ENCODE measurements around the gene LGR5. TPM values are rescaled to one million over a fixed set of nuclear protein-coding genes. Genes with fewer than 3 reads are reported as not detected.

Gene LGR5
- total and polyA plus RNA-seq, 2 of the 13 experiments (the other 11 are each of a cell fraction or from before 2014, with no cell fraction given): 37.0 to 121 TPM

DNA sequence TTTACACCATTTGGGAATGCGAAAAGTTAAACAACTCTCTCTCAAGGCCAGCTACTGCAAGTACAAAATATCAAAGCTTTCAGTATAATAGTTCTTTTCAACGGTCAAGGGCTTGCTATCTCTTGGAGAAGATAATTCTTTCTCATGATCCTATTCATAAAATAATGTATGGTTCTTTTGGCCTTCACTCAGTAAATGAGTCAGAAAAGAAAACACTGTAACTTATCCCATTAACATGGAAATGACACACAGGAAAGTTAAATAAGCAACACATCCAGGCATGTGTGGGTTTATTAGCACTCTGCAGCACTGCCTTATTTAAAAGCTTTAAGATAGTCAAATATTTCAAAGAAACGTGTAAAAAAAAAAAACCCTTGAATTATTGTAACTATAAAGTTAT, 187.2 kb downstream of the LGR5 start (continued):
- TF ChIP-seq, protein P1, sequence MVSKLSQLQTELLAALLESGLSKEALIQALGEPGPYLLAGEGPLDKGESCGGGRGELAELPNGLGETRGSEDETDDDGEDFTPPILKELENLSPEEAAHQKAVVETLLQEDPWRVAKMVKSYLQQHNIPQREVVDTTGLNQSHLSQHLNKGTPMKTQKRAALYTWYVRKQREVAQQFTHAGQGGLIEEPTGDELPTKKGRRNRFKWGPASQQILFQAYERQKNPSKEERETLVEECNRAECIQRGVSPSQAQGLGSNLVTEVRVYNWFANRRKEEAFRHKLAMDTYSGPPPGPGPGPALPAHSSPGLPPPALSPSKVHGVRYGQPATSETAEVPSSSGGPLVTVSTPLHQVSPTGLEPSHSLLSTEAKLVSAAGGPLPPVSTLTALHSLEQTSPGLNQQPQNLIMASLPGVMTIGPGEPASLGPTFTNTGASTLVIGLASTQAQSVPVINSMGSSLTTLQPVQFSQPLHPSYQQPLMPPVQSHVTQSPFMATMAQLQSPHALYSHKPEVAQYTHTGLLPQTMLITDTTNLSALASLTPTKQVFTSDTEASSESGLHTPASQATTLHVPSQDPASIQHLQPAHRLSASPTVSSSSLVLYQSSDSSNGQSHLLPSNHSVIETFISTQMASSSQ (IDR thresholded peaks at IDR 0.05; ENCODE audit: low read depth): no peak
- TF ChIP-seq, protein P1 (CRISPR knock-in tag; IDR thresholded peaks at IDR 0.05; ENCODE audit: borderline replicate concordance): peak; percentile 27; the same call in 1 of the 2 replicates

DNA sequence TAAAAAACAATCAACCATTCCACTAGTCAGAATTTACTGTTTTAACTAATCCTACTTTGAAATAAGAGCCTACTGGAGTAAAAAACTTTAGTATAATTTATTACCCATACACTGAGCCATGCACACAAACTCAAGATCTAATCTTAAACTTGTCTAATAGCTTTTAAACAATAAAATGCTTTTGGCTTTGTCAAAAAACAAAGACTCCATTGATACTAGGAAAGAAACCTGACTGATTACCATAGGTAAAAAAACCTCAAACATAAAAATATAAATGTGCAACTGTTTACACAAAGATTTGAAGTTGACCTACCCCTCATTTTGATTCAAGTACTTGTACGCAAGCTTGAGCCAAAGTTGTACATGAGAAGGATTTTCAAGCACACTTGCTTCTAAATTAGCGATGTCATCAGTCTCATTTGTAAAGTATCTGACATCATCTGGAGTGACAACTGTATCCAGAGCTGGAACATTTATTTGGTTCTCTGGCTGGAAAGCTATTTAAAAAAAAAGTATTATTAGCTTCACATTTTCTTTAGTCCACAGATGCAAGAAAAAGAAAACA, 187.9 kb downstream of the LGR5 start:
- BruUV-seq (replicated peaks): no TSS peak
- ATAC-seq (no peak), DNase-seq (ENCODE audit: low spot score) (no peak), FAIRE-seq (no peak)
- WGBS (ENCODE audit: low lambda C conversion rate): 89% methylated on average over 2 of the region's 2 CpGs
- H4K20me1 ChIP-seq (ENCODE audit: insufficient read depth, low read length): no peaks in the 10 kb centered on the region
- intact Hi-C loops (cut with micrococcal nuclease; ENCODE audit: unreplicated experiment) (no loop called here), in situ Hi-C loops (cut with HindIII; ENCODE audit: extremely low pct_ligation_motif_present, low pct_unique_long_range_greater_than_20kb) (no loop called here)
- no peaks in the 10 kb centered on the region for H3K9me3 ChIP-seq (ENCODE audit: low read length)
- H2AFZ ChIP-seq (ENCODE audit: low read length): no peak overlapping the region
- no peaks in the 10 kb centered on the region for H3K27me3 ChIP-seq (ENCODE audit: control insufficient read depth in 1 of 2, insufficient read depth in 2 of 2, low read length in 2 of 2)
- H3K4me2 ChIP-seq (ENCODE audit: low read depth, low read length): no peak overlapping the region
- H3K4me1 ChIP-seq (ENCODE audit: insufficient read depth, low read length): peaks cover 7% of the 10 kb centered on the region; the same call in 1 of the 2 replicates
- ChIA-PET POLR2A (interaction anchor here (1.1 to 1.8 kb wide), 2 partner anchors 37 to 59 kb away, joined by 3 to 4 read pairs; partner anchors contain the start of genes THAP2 and TMEM19), CTCF (ENCODE audit: low intra/inter-chr PET ratio, low total read pairs) (no interaction called here)
- peaks cover 15 to 90% of the 10 kb centered on the region in 2 experiments for H3K36me3 ChIP-seq (replicated peaks in 1 of 2; ENCODE audit: control insufficient read depth in 1 of 2, insufficient read depth in 2 of 2, low read length in 2 of 2)
- no peaks in the 10 kb centered on the region for H3K79me2 ChIP-seq (ENCODE audit: insufficient read depth, low read length)
- H3K9ac ChIP-seq (ENCODE audit: insufficient read depth, low read depth, low read length): no peak overlapping the region
- H3K27ac ChIP-seq (ENCODE audit: extremely low read length, insufficient read depth, low read length): no peak overlapping the region
- H3K4me3 ChIP-seq (replicated peaks in 1 of 3; ENCODE audit: insufficient read depth in 1 of 3, low read depth in 2 of 3, low read length in 3 of 3): no peak overlapping the region
- TF ChIP-seq SMC3 (IDR thresholded peaks at IDR 0.05; ENCODE audit: low read length): no peak
- TF ChIP-seq, protein P2, sequence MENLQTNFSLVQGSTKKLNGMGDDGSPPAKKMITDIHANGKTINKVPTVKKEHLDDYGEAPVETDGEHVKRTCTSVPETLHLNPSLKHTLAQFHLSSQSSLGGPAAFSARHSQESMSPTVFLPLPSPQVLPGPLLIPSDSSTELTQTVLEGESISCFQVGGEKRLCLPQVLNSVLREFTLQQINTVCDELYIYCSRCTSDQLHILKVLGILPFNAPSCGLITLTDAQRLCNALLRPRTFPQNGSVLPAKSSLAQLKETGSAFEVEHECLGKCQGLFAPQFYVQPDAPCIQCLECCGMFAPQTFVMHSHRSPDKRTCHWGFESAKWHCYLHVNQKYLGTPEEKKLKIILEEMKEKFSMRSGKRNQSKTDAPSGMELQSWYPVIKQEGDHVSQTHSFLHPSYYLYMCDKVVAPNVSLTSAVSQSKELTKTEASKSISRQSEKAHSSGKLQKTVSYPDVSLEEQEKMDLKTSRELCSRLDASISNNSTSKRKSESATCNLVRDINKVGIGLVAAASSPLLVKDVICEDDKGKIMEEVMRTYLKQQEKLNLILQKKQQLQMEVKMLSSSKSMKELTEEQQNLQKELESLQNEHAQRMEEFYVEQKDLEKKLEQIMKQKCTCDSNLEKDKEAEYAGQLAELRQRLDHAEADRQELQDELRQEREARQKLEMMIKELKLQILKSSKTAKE (CRISPR knock-in tag; IDR thresholded peaks at IDR 0.05; ENCODE audit: borderline replicate concordance): no peak
- TF ChIP-seq ZBTB21 (CRISPR knock-in tag; IDR thresholded peaks at IDR 0.05): peak; percentile 55; the same call in 1 of the 2 replicates
- 0 out of 2 replicates have a peak, but pooled peaks have one; percentile 12 for TF ChIP-seq ATF7 (IDR thresholded peaks at IDR 0.05)
- no peak for TF ChIP-seq ATF7 (CRISPR knock-in tag; IDR thresholded peaks at IDR 0.05)
- TF ChIP-seq, protein P3, sequence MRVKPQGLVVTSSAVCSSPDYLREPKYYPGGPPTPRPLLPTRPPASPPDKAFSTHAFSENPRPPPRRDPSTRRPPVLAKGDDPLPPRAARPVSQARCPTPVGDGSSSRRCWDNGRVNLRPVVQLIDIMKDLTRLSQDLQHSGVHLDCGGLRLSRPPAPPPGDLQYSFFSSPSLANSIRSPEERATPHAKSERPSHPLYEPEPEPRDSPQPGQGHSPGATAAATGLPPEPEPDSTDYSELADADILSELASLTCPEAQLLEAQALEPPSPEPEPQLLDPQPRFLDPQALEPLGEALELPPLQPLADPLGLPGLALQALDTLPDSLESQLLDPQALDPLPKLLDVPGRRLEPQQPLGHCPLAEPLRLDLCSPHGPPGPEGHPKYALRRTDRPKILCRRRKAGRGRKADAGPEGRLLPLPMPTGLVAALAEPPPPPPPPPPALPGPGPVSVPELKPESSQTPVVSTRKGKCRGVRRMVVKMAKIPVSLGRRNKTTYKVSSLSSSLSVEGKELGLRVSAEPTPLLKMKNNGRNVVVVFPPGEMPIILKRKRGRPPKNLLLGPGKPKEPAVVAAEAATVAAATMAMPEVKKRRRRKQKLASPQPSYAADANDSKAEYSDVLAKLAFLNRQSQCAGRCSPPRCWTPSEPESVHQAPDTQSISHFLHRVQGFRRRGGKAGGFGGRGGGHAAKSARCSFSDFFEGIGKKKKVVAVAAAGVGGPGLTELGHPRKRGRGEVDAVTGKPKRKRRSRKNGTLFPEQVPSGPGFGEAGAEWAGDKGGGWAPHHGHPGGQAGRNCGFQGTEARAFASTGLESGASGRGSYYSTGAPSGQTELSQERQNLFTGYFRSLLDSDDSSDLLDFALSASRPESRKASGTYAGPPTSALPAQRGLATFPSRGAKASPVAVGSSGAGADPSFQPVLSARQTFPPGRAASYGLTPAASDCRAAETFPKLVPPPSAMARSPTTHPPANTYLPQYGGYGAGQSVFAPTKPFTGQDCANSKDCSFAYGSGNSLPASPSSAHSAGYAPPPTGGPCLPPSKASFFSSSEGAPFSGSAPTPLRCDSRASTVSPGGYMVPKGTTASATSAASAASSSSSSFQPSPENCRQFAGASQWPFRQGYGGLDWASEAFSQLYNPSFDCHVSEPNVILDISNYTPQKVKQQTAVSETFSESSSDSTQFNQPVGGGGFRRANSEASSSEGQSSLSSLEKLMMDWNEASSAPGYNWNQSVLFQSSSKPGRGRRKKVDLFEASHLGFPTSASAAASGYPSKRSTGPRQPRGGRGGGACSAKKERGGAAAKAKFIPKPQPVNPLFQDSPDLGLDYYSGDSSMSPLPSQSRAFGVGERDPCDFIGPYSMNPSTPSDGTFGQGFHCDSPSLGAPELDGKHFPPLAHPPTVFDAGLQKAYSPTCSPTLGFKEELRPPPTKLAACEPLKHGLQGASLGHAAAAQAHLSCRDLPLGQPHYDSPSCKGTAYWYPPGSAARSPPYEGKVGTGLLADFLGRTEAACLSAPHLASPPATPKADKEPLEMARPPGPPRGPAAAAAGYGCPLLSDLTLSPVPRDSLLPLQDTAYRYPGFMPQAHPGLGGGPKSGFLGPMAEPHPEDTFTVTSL (CRISPR knock-in tag; IDR thresholded peaks at IDR 0.05; ENCODE audit: borderline replicate concordance): no peak
- no peak for TF ChIP-seq RFX5 (IDR thresholded peaks at IDR 0.05; ENCODE audit: low read depth, low read length)
